Vagina (tissue), 2 donors: Measurements from ENCODE around the gene SLC25A43. TPM values are rescaled to one million over a fixed set of nuclear protein-coding genes. Genes with fewer than 3 reads are reported as not detected.

ENCODE experiments used
- DNase-seq, 2 donors: peaks; one replicate each; pipeline ENCODE4 v3.0.0-alpha.2; 2017; ENCODE audit errors: extremely low spot score in 2 of 2
- H3K27ac ChIP-seq: fragments of 200-600 bp; sonication (generic); one replicate; pipeline ENCODE4 v1.5.1; 2019
- H3K27me3 ChIP-seq: fragments of 200-600 bp; sonication (generic); one replicate; pipeline ENCODE4 v1.5.1; 2019
- H3K36me3 ChIP-seq, 2 donors: fragments of 200-600 bp; sonication (generic); one replicate each; pipeline ENCODE4 v1.5.1; 2017 to 2019
- H3K4me1 ChIP-seq: fragments of 200-600 bp; sonication (generic); one replicate; pipeline ENCODE4 v1.5.1; 2019
- H3K4me3 ChIP-seq, 2 donors: fragments of 200-600 bp; sonication (generic); 1 replicate in 1 of 2; 2 replicates in 1 of 2; pipeline ENCODE4 v1.5.1; 2016 to 2019
- H3K9me3 ChIP-seq: fragments of 200-600 bp; sonication (generic); one replicate; pipeline ENCODE4 v1.5.1; 2019
- CTCF ChIP-seq, 3 experiments: fragments of 450-650 bp in 2 of 3; fragments of 200-600 bp in 1 of 3; sonication (generic) in 1 of 3; IDR thresholded peaks; one replicate each; pipeline ENCODE4 v1.5.1; 2017 to 2019; ENCODE audit warnings: antibody characterized with exemption in 3 of 3, mild to moderate bottlenecking in 2 of 3, moderate library complexity in 2 of 3
- POLR2A ChIP-seq, 2 donors: fragments of 450-650 bp; IDR thresholded peaks; one replicate each; pipeline ENCODE4 v1.6.1; 2017; ENCODE audit warnings: antibody characterized with exemption in 2 of 2, mild to moderate bottlenecking in 2 of 2, moderate library complexity in 2 of 2
- POLR2AphosphoS5 ChIP-seq, 2 donors: sonication (generic); formaldehyde crosslinking; IDR thresholded peaks; one replicate each; pipeline ENCODE4 v1.9.0; 2017; ENCODE audit warnings: antibody characterized with exemption in 2 of 2, mild to moderate bottlenecking in 2 of 2, low read depth in 1 of 2; ENCODE audit not compliant: insufficient read depth in 1 of 2
- intact Hi-C: fragments of 100-400 bp; cut with DNase I; formaldehyde crosslinking; loops from one replicate; pipeline ENCODE4 v1.15.1; 2023
- total RNA-seq: library from RNA; depleted of rRNA; stranded (reverse); fragments of >200 nt; gene quantifications from one replicate; pipeline ENCODE4 v1.2.3, GENCODE V29; 2016

SLC25A43 gene
- total RNA-seq, 1 donor from 2014 or later: 25.5 TPM

DNA sequence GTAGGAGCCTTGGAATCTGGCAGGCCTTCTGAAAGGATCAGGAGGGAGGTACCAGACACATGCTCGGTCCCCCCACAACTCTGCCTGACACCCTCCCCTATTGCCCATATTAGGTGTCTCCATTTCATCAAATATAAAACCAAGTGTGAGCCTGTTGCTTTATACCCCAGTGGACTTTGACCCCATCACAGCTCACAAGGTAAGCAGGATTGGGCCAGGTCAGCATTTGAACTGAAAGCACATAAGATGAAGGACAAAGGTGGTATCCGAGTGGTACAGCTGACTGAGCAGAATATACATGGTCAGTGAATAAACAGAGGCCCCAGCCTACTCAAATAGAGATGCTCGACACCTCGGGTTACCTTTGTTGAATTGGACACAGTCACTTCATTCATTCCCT, 20.0 kb downstream of the SLC25A43 start:
- no peak overlapping the region for H3K27ac ChIP-seq
- DNase-seq: no peak
- TF ChIP-seq POLR2AphosphoS5 (IDR thresholded peaks at IDR 0.05; ENCODE audit: insufficient read depth in 1 of 2, low read depth in 1 of 2): no peak
- TF ChIP-seq POLR2A (IDR thresholded peaks at IDR 0.05): no peak
- TF ChIP-seq CTCF (IDR thresholded peaks at IDR 0.05): no peak
- H3K27me3 ChIP-seq: no peaks in the 10 kb centered on the region
- no peaks in the 10 kb centered on the region for H3K4me1 ChIP-seq
- no peak overlapping the region for H3K4me3 ChIP-seq
- intact Hi-C loops: no loop called here
- H3K36me3 ChIP-seq: no peaks in the 10 kb centered on the region
- no peaks in the 10 kb centered on the region for H3K9me3 ChIP-seq

DNA sequence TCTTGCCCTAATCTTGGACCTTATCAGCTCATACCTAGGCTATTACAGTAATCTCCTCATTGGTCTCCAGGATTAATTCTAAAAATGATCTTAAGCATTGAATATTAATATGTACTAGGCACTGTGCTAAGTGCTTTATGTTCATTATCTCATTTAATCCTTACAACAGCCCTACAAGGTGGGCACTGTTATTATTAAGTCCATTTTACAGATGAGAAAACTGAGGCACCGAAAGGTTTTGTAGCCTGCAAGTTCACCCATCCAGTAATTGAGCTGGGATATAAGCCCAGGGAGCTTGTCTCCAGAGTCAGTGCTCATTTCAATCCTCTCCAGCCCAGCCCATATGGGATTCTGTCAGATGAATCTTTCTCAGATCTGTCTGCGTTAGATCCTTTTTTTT, 20.8 kb downstream of the SLC25A43 start:
- no peaks in the 10 kb centered on the region for H3K4me1 ChIP-seq
- DNase-seq: no peak
- H3K9me3 ChIP-seq: no peaks in the 10 kb centered on the region
- H3K27me3 ChIP-seq: no peaks in the 10 kb centered on the region
- no peaks in the 10 kb centered on the region for H3K36me3 ChIP-seq
- no peak overlapping the region for H3K4me3 ChIP-seq
- TF ChIP-seq POLR2A (IDR thresholded peaks at IDR 0.05) (no peak), CTCF (IDR thresholded peaks at IDR 0.05) (no peak), POLR2AphosphoS5 (IDR thresholded peaks at IDR 0.05; ENCODE audit: insufficient read depth in 1 of 2, low read depth in 1 of 2) (no peak)
- no peak overlapping the region for H3K27ac ChIP-seq
- intact Hi-C loops: no loop called here

DNA sequence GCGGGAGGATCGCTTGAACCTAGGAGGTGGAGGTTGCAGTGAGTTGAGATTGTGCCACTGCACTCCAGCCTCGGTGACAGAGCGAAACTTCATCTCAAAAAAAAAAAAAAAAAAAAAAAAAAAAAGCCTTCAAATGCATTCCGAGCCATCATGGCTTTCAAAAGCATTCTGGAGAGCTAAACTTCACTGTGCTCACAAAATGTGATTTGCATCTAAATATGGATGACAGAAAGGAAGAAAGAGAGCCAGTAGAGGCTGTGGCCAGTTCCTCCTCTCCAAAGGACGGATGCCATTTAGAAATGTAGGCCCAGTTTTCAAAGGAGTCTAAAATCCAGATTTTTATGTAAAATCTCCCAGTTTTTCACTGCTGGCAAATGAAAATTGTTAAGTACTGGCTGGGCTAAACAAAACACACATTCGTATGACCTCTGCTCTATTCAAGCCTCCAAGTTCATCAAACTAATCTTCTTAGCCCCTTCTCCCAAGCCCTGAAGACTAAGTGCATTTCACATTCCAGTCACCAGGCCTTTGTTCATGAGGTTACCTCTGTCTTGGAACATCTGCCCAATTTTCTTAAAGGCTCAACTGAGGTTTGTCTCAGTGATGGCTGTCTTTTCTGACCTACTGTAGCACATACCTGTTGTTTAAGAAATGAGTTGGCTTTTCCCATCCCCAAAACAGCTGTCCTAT, 22.0 kb downstream of the SLC25A43 start:
- no peak overlapping the region for H3K27ac ChIP-seq
- no peaks in the 10 kb centered on the region for H3K36me3 ChIP-seq
- H3K27me3 ChIP-seq: no peaks in the 10 kb centered on the region
- no peaks in the 10 kb centered on the region for H3K9me3 ChIP-seq
- DNase-seq: no peak
- H3K4me3 ChIP-seq: no peak overlapping the region
- intact Hi-C loops: no loop called here
- H3K4me1 ChIP-seq: no peaks in the 10 kb centered on the region
- no peak for TF ChIP-seq CTCF (IDR thresholded peaks at IDR 0.05)
- no peak for TF ChIP-seq POLR2AphosphoS5 (IDR thresholded peaks at IDR 0.05; ENCODE audit: insufficient read depth in 1 of 2, low read depth in 1 of 2)
- no peak for TF ChIP-seq POLR2A (IDR thresholded peaks at IDR 0.05)

DNA sequence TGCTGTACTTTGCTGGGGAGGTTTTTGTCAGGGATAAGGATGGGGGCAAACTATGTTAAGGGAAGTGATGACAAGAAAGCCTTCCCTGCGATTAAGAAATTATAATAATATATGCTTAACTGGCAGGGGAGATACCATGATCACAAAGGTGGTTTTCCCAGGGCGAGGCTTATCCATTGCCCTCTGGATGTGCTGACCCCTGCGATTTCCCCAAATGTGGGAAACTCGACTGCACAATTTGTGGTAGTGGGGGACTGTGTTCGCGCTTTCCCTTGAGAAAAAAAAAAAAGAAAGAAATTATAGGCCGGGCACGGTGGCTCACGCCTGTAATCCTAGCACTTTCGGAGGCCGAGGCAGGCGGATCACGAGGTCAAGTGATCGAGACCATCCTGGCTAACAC, 24.5 kb downstream of the SLC25A43 start:
- H3K27me3 ChIP-seq: no peaks in the 10 kb centered on the region
- H3K27ac ChIP-seq: no peak overlapping the region
- DNase-seq: no peak
- no peaks in the 10 kb centered on the region for H3K9me3 ChIP-seq
- H3K36me3 ChIP-seq: no peaks in the 10 kb centered on the region
- intact Hi-C loops: no loop called here
- no peak for TF ChIP-seq POLR2A (IDR thresholded peaks at IDR 0.05)
- no peak for TF ChIP-seq CTCF (IDR thresholded peaks at IDR 0.05)
- TF ChIP-seq POLR2AphosphoS5 (IDR thresholded peaks at IDR 0.05; ENCODE audit: insufficient read depth in 1 of 2, low read depth in 1 of 2): no peak
- H3K4me3 ChIP-seq: no peak overlapping the region
- H3K4me1 ChIP-seq: no peaks in the 10 kb centered on the region

- Histone ChIP-seq H3K27ac (no peak overlapping the region), H3K4me3 (no peak overlapping the region), H3K27me3 (no peaks in the 10 kb centered on the region), H3K9me3 (no peaks in the 10 kb centered on the region), H3K36me3 (no peaks in the 10 kb centered on the region), H3K4me1 (no peaks in the 10 kb centered on the region)
- DNase-seq: no peak
- TF ChIP-seq CTCF (IDR thresholded peaks at IDR 0.05): no peak
- no peak for TF ChIP-seq POLR2AphosphoS5 (IDR thresholded peaks at IDR 0.05; ENCODE audit: insufficient read depth in 1 of 2, low read depth in 1 of 2)
- no peak for TF ChIP-seq POLR2A (IDR thresholded peaks at IDR 0.05)
- intact Hi-C loops: no loop called here
These were observed 25.9 kb downstream of the SLC25A43 start for GRCh38 chrX:119424999-119425398.
